ENCODE measurements around the gene CDH15. TPM values are rescaled to one million over a fixed set of nuclear protein-coding genes. Genes with fewer than 3 reads are reported as not detected.

The CDH15 gene
- total and polyA plus RNA-seq, 2 of the 13 experiments (the other 11 are each of a cell fraction or from before 2014, with no cell fraction given) = 0.74 to 2.2 TPM

DNA sequence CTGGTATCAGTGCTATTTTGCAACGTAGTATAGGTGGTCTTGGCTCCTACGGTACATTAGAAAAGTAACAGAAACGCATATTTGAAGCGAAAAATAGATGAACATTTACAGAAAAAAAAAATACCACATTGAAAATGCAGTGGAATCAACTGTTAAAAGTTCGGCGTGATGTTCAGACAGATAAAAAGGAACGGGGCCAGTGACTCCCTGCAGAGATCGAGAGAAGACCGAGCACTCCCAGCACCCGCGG lies 45.5 kb downstream of the CDH15 start (continued):
- TF ChIP-seq ZNF556 (CRISPR knock-in tag; IDR thresholded peaks at IDR 0.05; ENCODE audit: borderline replicate concordance) = no peak
- TF ChIP-seq FOXK1 (CRISPR knock-in tag; IDR thresholded peaks at IDR 0.05; ENCODE audit: borderline replicate concordance, low read depth) = no peak
- 0 out of 2 replicates have a peak, but pooled peaks have one; percentile 17 for TF ChIP-seq ZNF20 (CRISPR knock-in tag; IDR thresholded peaks at IDR 0.05)

- POLR2A ChIA-PET = interaction anchor here (0.7 to 2.5 kb wide), 21 partner anchors 9 to 454 kb away, joined by 3 to 30 read pairs (median 4); partner anchors contain the start of genes ACSF3, APRT, GALNS and SLC22A31
- peak within 1 kb of the TSS; percentile 94 for H3K9ac ChIP-seq (ENCODE audit: insufficient read depth, low read depth, low read length)
- peaks cover 8% of the 10 kb centered on the region for H3K79me2 ChIP-seq (ENCODE audit: insufficient read depth, low read length)
- peak; percentile 57 for FAIRE-seq
- CTCF ChIA-PET (ENCODE audit: low intra/inter-chr PET ratio, low total read pairs) = interaction anchor here (1.3 to 2.0 kb wide), 2 partner anchors 30 to 275 kb away, joined by 5 read pairs; no protein-coding TSS in a partner anchor
- peak within 1 kb of the TSS; percentile 85 for H3K27ac ChIP-seq (ENCODE audit: extremely low read length, insufficient read depth, low read length)
- DNase-seq (ENCODE audit: low spot score) = peak; percentile 77
- no peaks in the 10 kb centered on the region; a peak in 1 of 5 replicates for H3K27me3 ChIP-seq (ENCODE audit: control insufficient read depth in 1 of 2, insufficient read depth in 2 of 2, low read length in 2 of 2)
- H3K4me2 ChIP-seq (ENCODE audit: low read depth, low read length) = peak within 1 kb of the TSS; percentile 92
- H3K4me1 ChIP-seq (ENCODE audit: insufficient read depth, low read length) = peaks cover 10% of the 10 kb centered on the region; the same call in 1 of the 2 replicates
- no peaks in the 10 kb centered on the region for H4K20me1 ChIP-seq (ENCODE audit: insufficient read depth, low read length)
- ATAC-seq = peak; percentile 92
- in situ Hi-C loops (cut with HindIII; ENCODE audit: extremely low pct_ligation_motif_present, low pct_unique_long_range_greater_than_20kb) (no loop called here), intact Hi-C loops (cut with micrococcal nuclease; ENCODE audit: unreplicated experiment) (loop anchor here (1.0 to 5.0 kb wide), 3 partner anchors 16 to 275 kb away; partner anchors contain the start of gene CDH15)
- no peaks in the 10 kb centered on the region for H3K9me3 ChIP-seq (ENCODE audit: low read length)
- H2AFZ ChIP-seq (ENCODE audit: low read length) = no peak within 1 kb of the TSS
- WGBS (ENCODE audit: low lambda C conversion rate) = 1% methylated on average over 19 of the region's 91 CpGs
- peak within 1 kb of the TSS; percentile 89 to 96 (median 92) for H3K4me3 ChIP-seq (replicated peaks in 1 of 3; ENCODE audit: insufficient read depth in 1 of 3, low read depth in 2 of 3, low read length in 3 of 3)
- no TSS peak for BruUV-seq (replicated peaks)
- peaks cover 5 to 16% of the 10 kb centered on the region in 2 experiments for H3K36me3 ChIP-seq (replicated peaks in 1 of 2; ENCODE audit: control insufficient read depth in 1 of 2, insufficient read depth in 2 of 2, low read length in 2 of 2)
- TF ChIP-seq SNAPC2 (CRISPR knock-in tag; IDR thresholded peaks at IDR 0.05) = no peak
- TF ChIP-seq FOXJ3 (CRISPR knock-in tag; IDR thresholded peaks at IDR 0.05; ENCODE audit: borderline replicate concordance) = peak; percentile 7; the same call in 1 of the 2 replicates
- TF ChIP-seq ZSCAN25 (CRISPR knock-in tag; IDR thresholded peaks at IDR 0.05) = peak; percentile 65; the same call in 1 of the 2 replicates
- TF ChIP-seq, protein P1, sequence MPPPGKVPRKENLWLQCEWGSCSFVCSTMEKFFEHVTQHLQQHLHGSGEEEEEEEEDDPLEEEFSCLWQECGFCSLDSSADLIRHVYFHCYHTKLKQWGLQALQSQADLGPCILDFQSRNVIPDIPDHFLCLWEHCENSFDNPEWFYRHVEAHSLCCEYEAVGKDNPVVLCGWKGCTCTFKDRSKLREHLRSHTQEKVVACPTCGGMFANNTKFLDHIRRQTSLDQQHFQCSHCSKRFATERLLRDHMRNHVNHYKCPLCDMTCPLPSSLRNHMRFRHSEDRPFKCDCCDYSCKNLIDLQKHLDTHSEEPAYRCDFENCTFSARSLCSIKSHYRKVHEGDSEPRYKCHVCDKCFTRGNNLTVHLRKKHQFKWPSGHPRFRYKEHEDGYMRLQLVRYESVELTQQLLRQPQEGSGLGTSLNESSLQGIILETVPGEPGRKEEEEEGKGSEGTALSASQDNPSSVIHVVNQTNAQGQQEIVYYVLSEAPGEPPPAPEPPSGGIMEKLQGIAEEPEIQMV (CRISPR knock-in tag; IDR thresholded peaks at IDR 0.05; ENCODE audit: low read depth) = no peak
- TF ChIP-seq, protein P2, sequence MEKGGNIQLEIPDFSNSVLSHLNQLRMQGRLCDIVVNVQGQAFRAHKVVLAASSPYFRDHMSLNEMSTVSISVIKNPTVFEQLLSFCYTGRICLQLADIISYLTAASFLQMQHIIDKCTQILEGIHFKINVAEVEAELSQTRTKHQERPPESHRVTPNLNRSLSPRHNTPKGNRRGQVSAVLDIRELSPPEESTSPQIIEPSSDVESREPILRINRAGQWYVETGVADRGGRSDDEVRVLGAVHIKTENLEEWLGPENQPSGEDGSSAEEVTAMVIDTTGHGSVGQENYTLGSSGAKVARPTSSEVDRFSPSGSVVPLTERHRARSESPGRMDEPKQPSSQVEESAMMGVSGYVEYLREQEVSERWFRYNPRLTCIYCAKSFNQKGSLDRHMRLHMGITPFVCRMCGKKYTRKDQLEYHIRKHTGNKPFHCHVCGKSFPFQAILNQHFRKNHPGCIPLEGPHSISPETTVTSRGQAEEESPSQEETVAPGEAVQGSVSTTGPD (CRISPR knock-in tag; IDR thresholded peaks at IDR 0.05) = no peak
- TF ChIP-seq ZNF552 (CRISPR knock-in tag; IDR thresholded peaks at IDR 0.05; ENCODE audit: borderline replicate concordance) = peak; percentile 77; the same call in 1 of the 2 replicates
- no peak for TF ChIP-seq SKI (IDR thresholded peaks at IDR 0.05; ENCODE audit: partially characterized antibody)
- TF ChIP-seq ZNF720 (CRISPR knock-in tag; IDR thresholded peaks at IDR 0.05) = no peak
- no peak for TF ChIP-seq PRMT3 (CRISPR knock-in tag; IDR thresholded peaks at IDR 0.05; ENCODE audit: borderline replicate concordance, low read depth)
- peak; percentile 38; the same call in 1 of the 2 replicates for TF ChIP-seq NR2F2 (IDR thresholded peaks at IDR 0.05; ENCODE audit: borderline replicate concordance, low read depth)
- TF ChIP-seq ZNF234 (CRISPR knock-in tag; conservative IDR thresholded peaks at IDR 0.05) = peak; percentile 96
- TF ChIP-seq, protein P3, sequence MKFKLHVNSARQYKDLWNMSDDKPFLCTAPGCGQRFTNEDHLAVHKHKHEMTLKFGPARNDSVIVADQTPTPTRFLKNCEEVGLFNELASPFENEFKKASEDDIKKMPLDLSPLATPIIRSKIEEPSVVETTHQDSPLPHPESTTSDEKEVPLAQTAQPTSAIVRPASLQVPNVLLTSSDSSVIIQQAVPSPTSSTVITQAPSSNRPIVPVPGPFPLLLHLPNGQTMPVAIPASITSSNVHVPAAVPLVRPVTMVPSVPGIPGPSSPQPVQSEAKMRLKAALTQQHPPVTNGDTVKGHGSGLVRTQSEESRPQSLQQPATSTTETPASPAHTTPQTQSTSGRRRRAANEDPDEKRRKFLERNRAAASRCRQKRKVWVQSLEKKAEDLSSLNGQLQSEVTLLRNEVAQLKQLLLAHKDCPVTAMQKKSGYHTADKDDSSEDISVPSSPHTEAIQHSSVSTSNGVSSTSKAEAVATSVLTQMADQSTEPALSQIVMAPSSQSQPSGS (CRISPR knock-in tag; IDR thresholded peaks at IDR 0.05) = peak; percentile 87
These were observed 46.0 kb downstream of the CDH15 start, which contains the start of gene ZNF778 for GRCh38 chr16:89217388-89218191. Gene ZNF778, plus strand, starts transcription at chr16:89217703. Its CDS starts 3,425 bp downstream, at chr16:89221128.
